ENCODE data around the gene ZNF618.

Gene ZNF618

DNA sequence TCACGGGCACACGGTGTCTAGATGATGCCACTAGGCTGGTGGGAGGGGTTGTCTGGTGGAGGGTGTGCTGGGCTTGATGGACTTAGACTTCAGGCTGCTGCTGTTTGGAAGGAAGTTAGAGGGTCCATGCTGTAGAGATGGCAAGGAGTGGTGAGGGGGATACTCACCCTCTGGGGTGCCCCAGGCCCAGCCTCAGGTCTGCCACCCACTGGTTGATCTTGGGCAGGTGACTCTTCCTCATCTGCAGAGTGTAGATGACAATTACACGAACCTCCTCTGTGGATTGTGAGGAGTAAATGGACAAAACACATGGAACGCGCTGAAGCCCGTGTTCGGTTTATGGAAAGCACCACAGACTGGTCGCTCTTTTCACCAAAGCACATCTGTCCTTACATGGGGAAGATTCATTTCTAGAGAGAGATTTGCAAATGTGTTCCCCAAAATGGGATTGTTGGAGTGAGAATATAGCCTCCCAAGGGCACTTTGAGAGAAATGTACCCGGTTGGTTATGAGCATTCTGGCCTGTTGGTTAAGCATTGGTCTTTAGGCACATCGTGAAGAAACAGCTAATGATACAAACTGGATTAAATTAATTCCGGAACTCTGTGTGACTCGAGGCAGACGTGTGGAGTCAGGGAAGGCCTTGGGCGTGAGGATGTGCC lies 58.2 kb downstream of the ZNF618 start:
- DNase-seq (ENCODE audit: low spot score), result no peak

DNA sequence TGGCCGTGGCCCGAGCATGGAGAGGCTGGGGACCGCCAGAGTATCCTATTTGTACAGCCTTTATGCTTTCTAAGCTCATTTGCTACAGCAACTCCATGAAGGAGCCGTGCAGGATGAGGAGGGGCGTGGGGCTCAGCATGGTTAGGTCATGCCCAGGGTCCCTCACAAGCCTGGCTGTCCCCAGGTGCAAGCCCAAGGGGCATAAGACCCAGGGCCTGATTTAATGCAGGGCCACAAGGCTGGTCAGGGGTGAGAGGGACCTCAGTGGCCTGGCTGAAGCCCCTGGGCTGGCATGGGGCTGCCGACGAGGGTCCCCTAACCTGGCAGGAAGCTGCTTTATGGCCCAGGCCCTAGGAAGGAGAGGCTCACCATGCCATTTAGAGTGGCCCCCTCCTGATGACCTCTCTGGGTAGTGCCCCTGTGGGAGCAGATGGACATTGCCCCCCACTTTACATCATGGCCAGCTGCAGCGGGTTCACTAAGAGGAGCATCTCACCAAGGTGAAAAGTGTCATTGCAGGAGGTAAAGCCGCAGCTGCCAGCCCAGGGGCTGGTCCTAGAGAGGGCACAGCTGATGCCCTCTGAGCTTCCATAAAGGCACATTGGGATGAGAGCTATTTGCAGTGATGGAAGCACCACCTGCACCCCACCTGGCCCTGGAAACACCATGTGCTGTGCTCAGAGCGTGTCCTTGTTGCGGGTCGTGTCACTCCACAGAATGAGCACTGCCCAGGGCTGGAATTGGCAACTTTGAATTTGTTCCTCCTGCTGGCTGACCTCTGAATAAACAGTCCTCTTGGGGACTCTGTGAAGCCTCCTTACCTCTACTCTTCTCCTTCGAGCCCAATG lies 58.9 kb downstream of the ZNF618 start:
- DNase-seq (ENCODE audit: low spot score), result no peak

DNA sequence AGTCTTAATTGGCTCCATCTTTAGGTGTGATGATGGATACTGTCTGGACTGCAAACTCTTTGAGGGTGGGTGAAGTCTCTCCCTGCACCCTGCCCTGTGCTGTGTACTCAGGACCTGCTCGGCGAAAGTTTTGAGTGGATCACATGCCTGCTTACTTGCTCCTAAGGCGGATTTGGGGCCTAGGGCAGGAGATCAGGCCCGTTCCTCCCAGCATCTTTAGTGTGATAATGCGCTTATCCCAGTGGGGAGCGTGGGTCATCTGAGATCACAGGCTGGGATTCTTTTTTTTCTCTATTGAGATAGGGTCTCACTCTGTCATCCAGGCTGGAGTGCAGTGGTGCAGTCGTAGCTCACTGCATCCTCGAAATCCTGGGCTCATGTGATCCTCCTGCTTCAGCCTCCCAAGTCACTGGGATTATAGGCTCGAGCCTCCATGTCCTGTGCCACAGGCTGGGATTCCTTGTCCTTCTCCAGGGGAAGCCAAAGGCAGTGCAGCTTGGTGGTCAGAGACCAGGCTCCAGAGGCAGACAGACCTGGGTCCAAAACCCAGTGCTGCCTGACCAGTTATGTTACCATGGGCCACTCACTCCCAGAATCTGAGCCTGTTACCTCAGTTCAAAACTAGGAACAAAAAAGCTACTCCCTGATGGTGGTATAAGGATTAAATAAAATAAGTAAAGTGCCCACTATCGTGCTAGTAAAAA lies 59.7 kb downstream of the ZNF618 start:
- no peak for DNase-seq (ENCODE audit: low spot score)

DNA sequence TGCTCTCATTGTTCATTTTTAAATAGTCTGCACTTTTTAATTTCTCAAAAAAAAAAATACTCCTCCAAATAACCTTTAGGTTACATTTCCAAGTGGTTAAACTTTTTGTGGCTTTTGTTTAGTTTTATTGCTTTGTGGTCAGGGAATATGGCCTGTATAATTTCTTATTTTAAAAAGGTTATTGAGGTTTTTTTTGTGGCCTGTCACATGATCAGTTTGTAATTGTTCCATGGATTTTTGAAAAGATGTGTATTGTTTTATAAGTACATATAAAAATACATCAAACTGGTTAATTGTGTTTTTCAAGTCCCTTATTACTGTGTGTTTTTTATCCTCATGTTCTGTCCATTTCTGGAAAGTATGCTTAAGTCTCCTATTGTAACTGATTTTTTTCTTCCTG lies 64.0 kb downstream of the ZNF618 start:
- no peak for DNase-seq (ENCODE audit: low spot score)

DNA sequence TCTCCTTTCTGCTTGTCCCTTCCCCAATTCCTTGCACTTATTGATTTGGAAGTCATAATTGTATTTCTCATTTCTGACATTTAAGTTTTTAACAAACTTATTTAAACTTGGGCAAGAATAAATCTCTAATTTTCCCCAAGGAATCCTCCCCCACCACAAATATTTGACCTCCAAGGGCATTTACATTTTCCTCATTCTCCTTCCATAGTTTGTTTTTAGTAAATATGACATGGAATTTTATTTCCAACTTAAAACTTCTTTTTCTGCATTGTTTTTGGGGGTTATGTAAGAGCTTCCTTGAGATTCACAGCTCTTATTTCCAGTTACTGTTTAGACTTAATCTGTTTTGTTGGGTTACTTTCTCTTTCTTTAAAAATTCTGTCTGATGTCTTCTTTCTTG lies 64.9 kb downstream of the ZNF618 start:
- no peak for DNase-seq (ENCODE audit: low spot score)

DNA sequence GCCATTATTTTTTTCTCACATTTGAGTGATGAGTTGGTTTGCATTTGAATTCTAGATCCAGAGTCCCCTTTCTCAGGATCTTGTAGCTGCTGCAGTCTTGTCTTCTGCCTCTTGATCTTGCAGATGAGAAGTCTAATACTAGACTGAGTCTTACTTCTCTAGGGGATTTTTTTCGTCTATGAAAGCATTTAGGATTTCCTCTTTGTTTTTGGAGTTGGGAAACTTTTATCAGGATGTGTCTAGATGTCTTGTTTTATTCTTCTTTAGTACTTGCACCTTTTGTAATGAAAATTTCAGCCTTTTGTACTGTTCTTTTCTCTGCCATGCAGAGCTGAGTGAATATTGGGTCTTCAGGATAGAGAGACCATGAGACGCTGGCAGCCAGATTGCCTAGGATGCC lies 65.4 kb downstream of the ZNF618 start:
- DNase-seq (ENCODE audit: low spot score), result no peak

DNA sequence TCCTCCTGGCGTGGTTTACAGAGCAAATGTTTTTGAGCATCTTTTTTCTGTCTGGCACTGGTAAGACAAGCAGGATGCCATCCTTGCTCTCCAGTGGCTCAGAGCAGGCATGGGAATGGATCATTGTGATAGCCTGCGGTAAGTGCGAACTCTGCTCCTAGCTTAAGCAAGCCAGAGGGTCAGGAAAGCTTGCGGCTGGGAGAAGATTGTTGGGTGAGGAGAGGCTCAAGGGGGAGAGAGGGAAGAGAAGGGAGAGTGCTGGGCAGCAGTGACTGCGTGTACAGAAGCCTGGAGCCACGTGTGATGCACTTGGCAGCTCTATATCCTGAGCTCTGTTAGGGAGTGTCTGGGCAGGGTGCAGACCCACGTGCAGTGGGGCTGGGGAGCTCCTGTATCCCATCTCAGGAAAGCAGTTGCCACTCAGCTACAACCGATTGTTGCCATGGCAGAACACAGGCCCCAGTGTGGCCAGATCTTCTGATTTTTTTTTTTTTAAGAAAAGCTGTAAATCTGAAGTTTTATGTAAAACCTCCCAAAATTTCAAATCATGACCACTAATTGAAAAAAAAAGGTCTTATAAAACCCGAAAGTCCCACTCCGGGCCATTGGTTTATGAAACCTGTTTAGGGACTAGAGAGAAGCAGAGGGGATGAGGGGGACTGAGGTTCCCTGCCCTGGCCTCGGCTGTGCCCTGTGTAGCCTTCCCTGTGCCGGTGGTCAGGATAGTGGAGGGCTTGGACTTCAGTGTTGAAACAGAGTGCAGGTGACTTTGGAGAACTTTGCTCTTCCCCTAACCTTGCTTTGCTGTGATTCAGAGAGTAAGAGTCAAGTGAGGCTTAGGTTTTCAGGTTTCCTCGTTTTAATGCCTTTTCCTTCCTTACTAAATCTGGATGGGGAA lies 67.3 kb downstream of the ZNF618 start:
- no peak for DNase-seq (ENCODE audit: low spot score)

DNA sequence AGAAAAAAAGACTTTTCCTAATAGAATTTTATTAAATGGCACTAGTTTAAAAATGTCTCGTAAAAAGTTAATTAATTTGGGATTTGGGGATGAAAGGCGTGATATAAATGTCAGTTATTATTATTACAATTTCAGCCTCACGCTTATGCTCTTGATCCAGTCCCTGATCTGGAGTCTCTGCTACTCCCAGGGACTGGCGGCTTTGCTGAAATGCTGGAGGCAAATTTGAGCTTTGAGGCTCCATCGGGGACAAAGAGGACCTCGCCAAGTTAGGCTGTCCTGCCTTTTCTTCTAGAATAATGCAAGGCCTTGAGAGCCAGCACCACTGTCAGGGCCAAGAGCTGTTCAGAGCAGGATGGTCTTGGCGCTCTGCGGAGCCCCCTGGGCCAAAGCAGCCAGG lies 69.7 kb downstream of the ZNF618 start:
- DNase-seq (ENCODE audit: low spot score), result no peak

DNA sequence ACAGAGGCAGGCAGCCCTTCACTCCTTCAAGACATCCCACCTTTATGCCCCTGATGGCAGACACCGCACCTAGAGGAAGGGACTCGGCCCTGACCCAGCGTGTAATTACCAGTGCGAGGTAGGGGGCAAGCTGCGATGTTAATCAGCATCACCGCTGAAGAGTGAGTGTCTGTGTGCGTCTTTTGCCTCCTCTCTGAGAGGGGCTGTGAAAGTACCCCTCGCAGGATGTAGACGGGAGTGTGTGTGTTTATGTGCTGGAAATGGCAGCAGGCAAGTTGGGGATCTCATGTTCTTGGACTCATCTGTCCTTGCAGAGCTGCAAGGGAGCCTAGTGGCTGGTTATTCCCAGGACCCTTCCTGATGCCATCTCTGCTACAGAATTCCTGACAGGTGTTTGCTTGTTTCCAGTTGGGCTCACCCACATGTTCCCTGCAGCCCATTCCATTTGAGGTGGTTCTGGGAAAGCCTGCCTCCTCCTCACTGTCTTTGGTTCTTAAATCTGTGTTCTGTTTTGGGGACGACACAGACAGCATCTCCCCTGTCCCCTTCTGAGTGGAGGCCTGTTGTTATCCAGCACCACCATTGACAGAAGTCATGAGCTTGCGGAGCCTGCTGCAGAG lies 70.5 kb downstream of the ZNF618 start:
- DNase-seq (ENCODE audit: low spot score), result no peak

DNA sequence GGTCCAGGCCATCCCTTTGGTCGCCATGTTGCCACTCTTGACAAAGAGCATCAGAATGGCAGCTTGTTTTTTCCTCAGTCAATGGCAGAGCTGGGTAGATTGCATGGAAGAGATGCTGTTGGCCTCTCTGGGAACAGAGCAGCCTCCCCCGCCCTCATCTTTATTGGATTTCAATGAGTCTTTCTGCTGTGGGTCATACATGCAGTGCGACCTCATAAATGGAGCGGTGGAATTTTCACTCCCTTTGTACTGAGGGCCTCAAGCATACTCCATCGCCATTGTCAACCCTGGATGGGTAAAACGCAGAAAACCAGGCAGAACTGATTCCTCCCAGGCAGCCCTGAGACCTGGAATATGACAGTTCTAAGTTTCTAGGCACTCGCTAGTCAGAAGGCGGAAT lies 71.8 kb downstream of the ZNF618 start:
- DNase-seq (ENCODE audit: low spot score), result no peak

DNA sequence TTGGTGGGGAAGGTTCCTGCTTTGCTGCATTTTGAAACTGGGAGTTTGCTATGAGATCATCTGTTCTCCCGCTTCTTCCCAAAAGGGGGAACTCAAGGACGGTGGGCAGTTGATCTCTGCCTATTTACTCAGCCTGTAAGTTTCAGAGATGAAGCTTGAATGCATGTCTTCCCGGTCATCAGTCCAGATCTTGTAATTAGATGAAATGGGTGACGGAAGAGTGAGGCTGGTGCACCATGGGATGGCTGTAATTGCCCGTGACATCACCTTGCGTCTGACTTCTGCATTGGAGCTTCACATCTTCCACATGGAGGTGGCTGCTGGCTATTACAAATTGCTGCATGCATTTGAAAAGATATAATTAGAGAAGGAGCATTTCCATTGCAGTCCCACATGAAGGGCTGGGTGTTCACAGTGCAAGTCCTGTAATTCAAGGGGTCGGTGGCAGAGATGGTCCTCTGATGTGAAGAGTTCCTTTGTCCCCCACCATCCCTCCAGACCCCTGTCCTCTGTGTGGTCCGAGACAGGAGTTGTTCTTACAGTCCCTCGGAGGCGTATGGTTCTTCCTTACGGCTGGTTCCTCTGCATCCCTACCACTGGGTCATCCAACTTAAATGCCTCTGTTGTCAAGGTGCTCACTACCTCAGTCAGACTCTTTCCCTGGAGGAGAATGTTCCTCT lies 72.9 kb downstream of the ZNF618 start:
- no peak for DNase-seq (ENCODE audit: low spot score)

DNA sequence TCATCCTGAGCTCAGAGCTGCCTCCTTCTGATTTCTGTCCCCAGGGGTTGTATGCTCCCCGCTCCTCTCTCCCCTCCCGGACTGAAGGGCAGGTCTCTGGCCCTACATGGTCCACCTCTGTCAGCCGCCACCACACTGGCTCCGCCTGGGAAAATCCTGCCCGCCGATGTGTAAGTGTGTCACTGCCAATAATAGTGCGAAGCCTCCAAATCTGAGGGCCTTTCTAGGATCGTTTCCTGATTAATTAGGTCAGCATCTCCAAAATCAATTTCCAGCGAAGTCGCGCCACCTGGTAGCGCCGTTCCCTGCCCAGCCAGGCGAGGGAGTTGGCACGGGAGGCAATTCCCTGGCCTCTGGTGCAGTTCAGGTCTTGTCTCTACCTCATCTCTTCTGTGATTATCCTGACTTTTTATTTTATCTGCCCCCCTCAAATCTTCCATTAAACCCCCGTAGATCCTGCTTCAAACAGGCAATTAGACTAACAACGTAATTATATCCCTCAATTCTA lies 73.5 kb downstream of the ZNF618 start:
- DNase-seq (ENCODE audit: low spot score), result no peak

DNA sequence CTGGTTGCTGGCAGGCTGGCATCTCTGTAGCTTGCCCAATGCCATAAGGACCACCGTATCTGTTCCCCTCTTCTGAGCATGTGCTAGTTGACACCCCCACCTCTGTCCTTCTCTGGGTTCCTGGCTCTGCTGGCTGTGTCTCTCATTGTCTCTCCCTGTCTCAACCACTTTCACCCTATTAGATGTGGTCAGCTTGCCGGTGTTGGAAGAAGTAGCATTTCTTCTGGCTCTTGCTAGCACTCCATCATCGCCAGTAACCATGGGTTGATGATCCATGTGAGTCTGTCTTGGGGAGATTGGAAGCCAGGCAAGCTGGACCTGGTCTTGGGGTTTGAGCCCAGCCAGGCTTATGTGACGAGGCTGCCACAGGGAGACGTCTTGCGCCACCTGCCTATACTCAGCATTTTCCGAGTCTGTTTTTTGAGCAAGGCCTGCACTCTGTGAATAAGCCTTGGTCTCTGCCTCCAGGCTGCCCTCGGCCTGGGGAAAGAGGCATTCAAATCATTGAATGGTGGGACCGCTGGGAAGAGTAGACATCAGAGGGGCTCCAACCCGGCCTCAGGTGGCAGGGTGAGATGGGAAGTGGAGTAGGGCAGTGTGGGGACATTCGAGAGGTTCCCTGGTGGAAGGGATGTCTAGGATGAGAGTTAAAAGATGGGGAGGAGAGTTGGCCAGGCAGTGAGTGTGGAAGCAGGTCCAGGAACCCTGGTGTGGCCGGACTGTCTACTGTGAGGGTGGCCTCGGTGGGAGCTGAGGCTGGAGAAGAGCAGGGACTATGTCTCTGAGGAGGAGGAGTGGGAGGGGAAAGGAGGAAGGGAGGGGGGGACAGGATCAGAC lies 74.3 kb downstream of the ZNF618 start:
- DNase-seq (ENCODE audit: low spot score), result no peak

DNA sequence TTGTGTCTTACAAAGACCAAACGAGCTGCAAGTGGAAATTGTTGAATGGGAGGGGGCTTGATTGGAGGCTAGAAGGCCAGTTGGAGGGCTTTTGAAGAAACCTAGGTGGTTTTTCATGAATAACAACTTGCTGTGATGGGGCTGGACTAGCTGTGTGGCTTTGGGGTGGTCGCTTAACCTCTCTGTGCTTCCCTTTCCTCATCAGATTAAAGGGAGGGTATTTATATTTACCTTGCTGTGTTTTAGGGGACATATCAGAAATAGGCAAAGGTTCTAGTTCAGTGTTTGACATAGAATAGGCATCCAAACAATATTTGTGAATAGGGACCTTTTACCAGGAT lies 74.9 kb downstream of the ZNF618 start:
- DNase-seq (ENCODE audit: low spot score), result no peak

DNA sequence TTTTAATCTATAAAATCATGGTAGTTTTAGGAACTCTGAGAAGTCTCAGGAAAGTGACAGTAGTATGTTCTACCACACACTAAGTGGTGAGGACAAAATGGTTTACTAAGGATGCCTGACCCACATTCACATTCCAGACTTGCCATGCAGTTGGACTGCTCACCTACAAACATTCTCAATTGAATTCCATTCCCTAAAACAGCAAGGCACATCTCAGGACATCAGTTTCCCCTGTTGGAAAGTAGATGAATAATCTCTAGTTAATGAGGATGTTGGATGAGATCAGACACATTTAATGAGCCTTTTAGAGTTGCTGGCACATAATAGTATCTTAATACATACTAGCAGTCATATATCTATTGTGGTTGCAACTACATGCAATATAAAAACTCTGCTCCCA lies 76.6 kb downstream of the ZNF618 start:
- DNase-seq (ENCODE audit: low spot score), result no peak

DNA sequence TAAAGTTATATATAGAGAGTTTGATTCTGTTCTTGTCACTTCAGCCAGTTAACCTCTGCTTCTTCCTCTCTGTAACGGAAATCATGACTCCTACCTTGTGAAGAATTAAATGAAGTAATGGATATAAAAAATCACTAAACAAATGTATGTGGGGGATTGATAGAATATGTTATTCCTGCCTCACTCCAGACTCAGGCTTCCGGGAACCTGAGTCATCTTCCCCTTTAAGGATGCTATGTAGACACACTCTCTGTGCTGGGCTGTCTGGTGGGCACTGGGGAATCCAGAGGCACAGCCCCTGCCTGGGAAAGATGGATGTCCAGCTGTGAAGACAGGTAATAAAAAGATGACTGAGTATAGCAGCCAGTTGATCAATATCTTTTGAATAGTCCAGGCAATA lies 77.4 kb downstream of the ZNF618 start:
- no peak for DNase-seq (ENCODE audit: low spot score)

DNA sequence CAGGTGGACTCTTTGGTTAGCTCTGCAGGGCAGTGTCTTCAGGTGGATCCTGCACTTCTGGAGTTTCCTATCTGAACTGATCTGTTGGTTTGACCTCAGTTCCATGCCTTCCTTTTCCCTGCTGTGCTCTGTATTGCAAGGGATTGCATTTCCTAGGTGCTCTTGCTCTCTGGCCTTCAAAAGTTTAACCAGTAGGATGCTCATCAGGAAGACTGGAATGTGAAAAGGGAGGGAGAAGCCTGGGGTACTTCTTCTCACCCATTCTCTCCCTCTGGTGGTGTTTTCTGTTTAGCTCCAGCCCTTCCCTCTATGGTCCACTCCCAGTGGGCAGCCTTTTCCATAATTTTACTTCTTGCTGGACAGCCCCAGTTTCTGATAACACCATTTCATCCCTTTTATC lies 78.5 kb downstream of the ZNF618 start:
- DNase-seq (ENCODE audit: low spot score), result no peak

DNA sequence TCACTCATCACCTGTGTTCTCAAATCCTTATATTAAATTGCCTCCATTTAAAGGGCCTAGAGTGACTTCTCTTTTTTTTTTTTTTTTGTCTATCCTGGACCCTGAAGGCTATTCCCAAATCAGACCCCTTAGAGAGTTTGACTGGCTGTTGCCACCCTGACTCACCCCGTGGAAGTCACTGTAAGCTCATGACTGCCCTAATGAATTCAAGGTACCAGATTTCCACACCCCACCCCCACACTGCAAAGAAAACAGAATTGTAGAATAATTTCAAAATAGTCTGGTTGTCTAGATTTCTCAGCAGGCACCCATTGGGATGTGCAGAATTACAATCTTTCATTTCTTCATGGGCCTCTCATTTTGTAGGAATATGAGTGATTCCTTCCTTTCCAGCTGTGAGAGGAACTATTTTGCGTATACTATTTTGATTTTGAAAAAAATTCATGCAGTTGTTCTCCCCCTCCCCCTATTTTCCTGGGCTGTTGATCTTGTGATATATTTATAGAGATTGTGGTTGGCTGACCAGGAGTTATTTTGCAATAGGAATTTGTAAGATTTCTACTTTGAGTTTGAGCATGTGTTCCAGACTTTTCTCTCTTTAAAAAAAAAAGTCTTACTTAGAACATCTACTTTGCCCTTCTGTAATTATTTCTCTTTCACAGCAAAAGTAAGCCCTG lies 79.1 kb downstream of the ZNF618 start:
- no peak for DNase-seq (ENCODE audit: low spot score)

DNA sequence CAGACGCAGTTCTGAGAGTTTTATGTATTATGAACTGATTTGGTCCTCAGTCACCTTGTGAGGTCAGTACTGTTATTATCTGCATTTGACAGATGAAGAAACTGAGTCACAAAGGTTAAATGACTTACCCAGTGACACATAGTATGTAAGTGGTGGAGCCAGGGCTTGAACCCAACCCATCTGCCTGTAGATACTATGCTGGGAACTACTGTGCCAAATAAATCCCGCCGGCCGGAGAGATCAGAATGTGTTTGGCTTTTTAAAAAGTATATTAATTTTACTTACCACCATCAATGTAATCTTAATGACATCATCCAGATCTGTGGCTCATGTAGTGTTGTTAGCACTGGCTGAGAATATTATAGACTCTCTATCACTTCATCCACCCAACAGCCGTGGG lies 80.8 kb downstream of the ZNF618 start:
- no peak for DNase-seq (ENCODE audit: low spot score)

DNA sequence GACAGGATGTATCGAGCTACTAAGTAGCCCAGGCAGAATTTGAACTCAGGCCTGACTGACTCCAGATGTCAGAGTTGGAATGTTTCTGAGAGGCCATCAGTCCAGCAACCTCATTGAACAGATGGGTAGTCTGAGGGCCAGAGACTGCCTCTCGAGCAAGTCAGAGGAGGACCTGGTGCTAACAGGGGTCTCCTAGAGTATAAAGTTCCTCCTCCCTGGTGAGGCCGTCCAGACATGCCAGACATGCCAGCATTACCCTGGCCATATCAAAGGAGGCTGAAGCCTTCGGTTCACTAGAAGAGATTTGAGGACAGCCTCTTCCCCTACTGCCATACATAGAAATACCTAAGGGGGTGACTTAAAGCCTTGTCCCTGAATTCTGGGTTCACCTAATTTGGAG lies 81.2 kb downstream of the ZNF618 start:
- DNase-seq (ENCODE audit: low spot score), result no peak

Data from hematopoietic multipotent progenitor cell treated with erythropoietin and hydrocortisone succinate and interleukin-3 and kit ligand, for 17 days (in vitro differentiated cells).